ENCODE measurements around the gene AADAT. TPM values are rescaled to one million over a fixed set of nuclear protein-coding genes. Genes with fewer than 3 reads are reported as not detected.
"Not testable (repeated sequence)": the region's sequence is repeated elsewhere in the genome, so short reads cannot be mapped to it uniquely, and the experiment has no call there.

Gene AADAT
- total RNA-seq, 1 donor from 2014 or later = not detected

DNA sequence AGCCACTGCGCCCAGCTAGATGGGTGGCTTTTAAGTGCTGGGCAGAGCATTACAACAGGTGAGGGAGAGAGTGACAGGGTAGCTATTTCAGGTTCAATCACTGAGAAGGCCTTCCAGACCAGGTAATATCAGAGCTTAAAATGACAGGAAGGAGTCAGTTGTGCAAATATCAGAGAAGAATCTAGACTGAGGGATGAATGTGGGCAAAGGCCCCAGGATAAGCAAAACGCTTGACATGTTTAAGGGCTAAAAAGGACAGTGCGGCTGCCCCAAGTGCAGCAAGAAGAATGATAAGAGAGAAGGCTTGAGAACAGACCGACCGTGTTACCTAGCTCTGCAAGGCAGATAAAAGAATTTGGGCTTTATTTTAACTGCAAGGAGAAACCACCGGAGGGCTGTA, 18.6 kb downstream of the AADAT start:
- intact Hi-C loops (cut with micrococcal nuclease) = no loop called here
- H3K36me3 Mint-ChIP-seq (ENCODE audit: low read depth) = no peaks in the 10 kb centered on the region
- H3K4me3 Mint-ChIP-seq = no peak overlapping the region
- H3K9me3 Mint-ChIP-seq = no peaks in the 10 kb centered on the region
- no peak overlapping the region for H3K27ac Mint-ChIP-seq
- DNase-seq = no peak
- no peaks in the 10 kb centered on the region for H3K4me1 Mint-ChIP-seq
- H3K27me3 Mint-ChIP-seq = peaks cover 3% of the 10 kb centered on the region

DNA sequence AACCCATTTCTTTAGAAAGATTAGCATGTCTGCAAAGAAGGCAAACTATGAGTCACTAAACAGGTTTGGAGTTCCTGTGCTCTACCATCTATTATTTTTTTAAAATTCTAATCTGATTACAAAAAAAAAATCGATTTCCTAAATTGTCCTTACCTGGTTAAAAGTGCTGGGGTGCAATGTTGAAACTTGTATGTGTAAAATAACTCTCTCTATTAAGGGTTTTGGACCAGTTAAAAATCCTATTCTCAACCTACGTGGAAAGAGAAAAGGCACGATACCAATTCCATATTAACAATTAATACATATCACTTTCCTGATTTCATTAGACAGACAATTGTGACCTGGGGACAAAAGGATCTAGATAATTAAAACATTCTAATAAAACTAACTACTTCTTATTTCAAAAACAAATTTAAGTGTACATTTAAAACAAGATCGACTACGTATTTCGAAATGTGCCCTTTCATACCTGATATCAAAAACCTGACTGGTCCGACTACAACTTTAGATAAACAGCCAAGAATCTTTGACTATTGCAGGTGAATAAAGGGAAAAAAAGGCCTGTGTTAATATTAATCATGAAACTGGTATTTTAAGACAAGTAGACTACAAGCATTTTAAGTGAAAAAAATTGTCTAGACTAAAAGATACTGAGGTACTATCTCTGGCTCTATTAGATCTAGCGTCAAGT, 21.2 kb downstream of the AADAT start:
- H3K36me3 Mint-ChIP-seq (ENCODE audit: low read depth) = no peaks in the 10 kb centered on the region
- peaks cover 2% of the 10 kb centered on the region for H3K27me3 Mint-ChIP-seq

DNA sequence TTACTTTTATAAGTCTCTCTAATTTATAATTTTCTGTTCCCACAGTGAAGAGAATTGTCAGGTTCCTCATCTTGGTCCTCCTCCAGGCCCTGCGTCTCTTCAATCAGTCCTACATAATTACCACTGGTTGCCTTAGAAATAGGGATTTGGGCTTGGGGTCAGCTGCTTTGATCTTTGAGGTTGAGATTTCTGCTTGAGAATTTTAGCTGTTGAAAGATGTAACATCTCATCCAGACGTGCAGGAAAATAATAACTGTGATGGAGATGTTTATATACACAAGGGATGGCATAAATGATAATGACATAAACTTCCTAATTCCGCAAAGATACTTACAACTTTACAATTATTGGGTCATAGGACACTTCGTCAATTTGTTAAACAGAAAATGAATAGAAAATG, 30.3 kb downstream of the AADAT start:
- no peak for DNase-seq
- intact Hi-C loops (cut with micrococcal nuclease) = no loop called here
- Mint-ChIP-seq H3K27me3 (peaks cover 8% of the 10 kb centered on the region), H3K9me3 (no peaks in the 10 kb centered on the region), H3K27ac (no peak overlapping the region), H3K4me3 (no peak overlapping the region), H3K4me1 (no peaks in the 10 kb centered on the region), H3K36me3 (ENCODE audit: low read depth) (no peaks in the 10 kb centered on the region)

More for the DNA sequence above, 21.2 kb downstream of the AADAT start:
- no peaks in the 10 kb centered on the region for H3K4me1 Mint-ChIP-seq
- no peak for DNase-seq
- H3K27ac Mint-ChIP-seq = no peak overlapping the region
- H3K9me3 Mint-ChIP-seq = no peaks in the 10 kb centered on the region
- intact Hi-C loops (cut with micrococcal nuclease) = no loop called here
- H3K4me3 Mint-ChIP-seq = no peak overlapping the region

DNA sequence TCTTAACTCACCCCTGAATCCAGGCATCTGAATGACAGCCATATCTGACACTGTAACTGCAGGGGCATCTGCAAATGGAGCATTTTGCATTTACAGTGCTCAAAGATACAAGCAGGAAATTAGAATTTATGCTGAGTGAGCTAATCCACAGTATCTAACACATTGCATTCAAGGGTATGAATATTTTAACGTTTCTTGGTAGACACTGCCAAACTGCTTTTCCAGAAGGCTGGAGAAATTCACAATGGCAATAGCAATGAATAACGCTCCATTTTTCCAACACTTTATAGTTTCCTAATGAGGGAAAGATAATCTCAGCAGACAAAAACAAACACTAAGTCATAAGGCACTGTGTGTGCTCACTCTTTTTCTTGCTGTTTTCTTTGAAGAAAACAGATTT, 30.9 kb downstream of the AADAT start:
- intact Hi-C loops (cut with micrococcal nuclease) = no loop called here
- no peak overlapping the region for H3K27ac Mint-ChIP-seq
- no peak for DNase-seq
- no peak overlapping the region for H3K4me3 Mint-ChIP-seq
- H3K9me3 Mint-ChIP-seq = no peaks in the 10 kb centered on the region
- peaks cover 6% of the 10 kb centered on the region for H3K27me3 Mint-ChIP-seq
- H3K36me3 Mint-ChIP-seq (ENCODE audit: low read depth) = no peaks in the 10 kb centered on the region
- no peaks in the 10 kb centered on the region for H3K4me1 Mint-ChIP-seq

DNA sequence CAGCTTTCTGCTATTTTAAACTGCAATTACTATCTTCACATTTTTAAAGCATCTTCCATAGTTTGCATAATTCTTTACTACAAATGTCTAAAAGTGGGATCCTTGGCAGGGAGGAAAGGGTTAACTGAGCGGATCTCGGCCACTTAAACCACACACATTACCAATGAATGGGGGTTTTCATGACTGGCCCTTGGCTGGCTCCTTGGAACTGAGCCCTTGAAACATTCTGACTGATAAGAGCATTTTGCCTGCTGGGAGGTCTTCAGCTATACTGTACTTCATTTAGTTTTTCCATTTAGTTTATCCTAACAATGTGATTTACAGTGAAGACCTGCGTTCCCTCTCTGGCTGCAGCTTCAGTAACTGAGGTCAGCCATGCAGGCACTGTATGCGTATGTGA, 31.9 kb downstream of the AADAT start:
- Mint-ChIP-seq H3K4me1 (no peaks in the 10 kb centered on the region), H3K36me3 (ENCODE audit: low read depth) (no peaks in the 10 kb centered on the region), H3K27me3 (peaks cover 3% of the 10 kb centered on the region), H3K9me3 (no peaks in the 10 kb centered on the region), H3K4me3 (no peak overlapping the region), H3K27ac (no peak overlapping the region)
- intact Hi-C loops (cut with micrococcal nuclease) = no loop called here
- DNase-seq = no peak

DNA sequence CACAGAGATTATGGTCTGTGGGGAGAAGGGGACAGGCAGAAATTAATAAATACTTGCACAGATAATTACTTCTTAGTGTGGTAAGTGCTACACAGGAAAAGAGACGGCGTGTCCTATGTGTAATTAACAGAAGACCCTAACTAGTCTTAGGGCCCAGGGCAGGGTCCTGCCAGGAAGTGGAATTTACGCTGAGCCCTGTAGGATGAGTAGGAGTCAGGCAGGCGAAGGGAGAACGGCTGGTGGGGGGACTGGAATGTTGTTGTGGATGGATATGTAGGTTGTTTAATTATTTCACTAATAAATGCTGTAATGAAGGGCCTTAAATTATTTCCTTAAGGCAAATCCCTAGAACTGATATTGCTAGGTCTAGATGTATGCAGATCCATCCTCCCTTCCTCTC, 36.8 kb downstream of the AADAT start:
- Mint-ChIP-seq H3K27me3 (no peaks in the 10 kb centered on the region), H3K27ac (no peak overlapping the region), H3K36me3 (ENCODE audit: low read depth) (no peaks in the 10 kb centered on the region), H3K9me3 (no peaks in the 10 kb centered on the region), H3K4me3 (no peak overlapping the region), H3K4me1 (no peaks in the 10 kb centered on the region)
- intact Hi-C loops (cut with micrococcal nuclease) = no loop called here
- DNase-seq = peak; percentile 23

DNA sequence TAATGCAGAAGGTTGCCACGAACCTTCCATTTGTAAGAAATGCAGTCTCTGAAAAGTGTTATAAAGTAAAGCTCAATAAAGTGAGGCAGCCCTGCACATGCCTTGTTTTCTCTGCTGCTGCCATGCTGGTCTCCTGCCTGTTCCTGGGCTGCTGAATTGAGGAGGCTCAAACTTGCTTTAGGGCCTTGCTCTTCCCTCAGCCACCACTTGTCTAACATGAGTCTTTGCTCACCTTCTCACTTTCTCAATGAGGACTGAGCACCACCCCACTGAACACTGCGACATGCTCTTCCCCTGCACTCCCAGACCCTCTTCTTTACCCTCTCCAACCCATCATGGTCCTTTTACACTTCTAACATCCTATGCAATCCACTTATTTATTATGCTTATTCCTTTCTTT, 38.4 kb downstream of the AADAT start:
- no peak for DNase-seq
- H3K4me3 Mint-ChIP-seq = no peak overlapping the region
- H3K36me3 Mint-ChIP-seq (ENCODE audit: low read depth) = no peaks in the 10 kb centered on the region
- H3K27ac Mint-ChIP-seq = no peak overlapping the region
- intact Hi-C loops (cut with micrococcal nuclease) = no loop called here
- H3K4me1 Mint-ChIP-seq = no peaks in the 10 kb centered on the region
- H3K9me3 Mint-ChIP-seq = no peaks in the 10 kb centered on the region
- no peaks in the 10 kb centered on the region for H3K27me3 Mint-ChIP-seq

DNA sequence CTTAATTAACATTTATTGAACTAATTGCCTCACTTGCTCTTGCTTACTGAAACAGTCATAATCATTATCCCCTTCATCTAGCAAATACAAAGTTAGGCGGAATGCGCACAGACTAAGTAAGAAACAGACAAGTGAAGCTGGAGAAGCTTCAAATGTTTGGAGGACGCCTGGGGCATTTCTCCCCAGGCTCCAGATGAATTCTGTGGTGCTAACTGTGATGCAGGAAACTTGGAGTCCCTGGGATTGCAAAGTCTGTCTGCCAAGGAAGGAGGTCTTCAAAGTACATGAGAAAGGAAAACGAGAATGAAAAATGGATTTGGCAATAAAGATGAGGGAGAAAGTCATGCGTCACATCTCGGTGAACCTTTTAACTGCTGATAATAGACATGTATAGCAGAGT, 40.0 kb downstream of the AADAT start:
- intact Hi-C loops (cut with micrococcal nuclease) = loop anchor here (2.0 kb wide), 1 partner anchor 437 kb away; the partner anchor contains the start of gene NEK1
- H3K9me3 Mint-ChIP-seq = no peaks in the 10 kb centered on the region
- H3K27me3 Mint-ChIP-seq = no peaks in the 10 kb centered on the region
- H3K4me1 Mint-ChIP-seq = no peaks in the 10 kb centered on the region
- H3K4me3 Mint-ChIP-seq = no peak overlapping the region
- H3K36me3 Mint-ChIP-seq (ENCODE audit: low read depth) = no peaks in the 10 kb centered on the region
- H3K27ac Mint-ChIP-seq = no peak overlapping the region
- DNase-seq = no peak

DNA sequence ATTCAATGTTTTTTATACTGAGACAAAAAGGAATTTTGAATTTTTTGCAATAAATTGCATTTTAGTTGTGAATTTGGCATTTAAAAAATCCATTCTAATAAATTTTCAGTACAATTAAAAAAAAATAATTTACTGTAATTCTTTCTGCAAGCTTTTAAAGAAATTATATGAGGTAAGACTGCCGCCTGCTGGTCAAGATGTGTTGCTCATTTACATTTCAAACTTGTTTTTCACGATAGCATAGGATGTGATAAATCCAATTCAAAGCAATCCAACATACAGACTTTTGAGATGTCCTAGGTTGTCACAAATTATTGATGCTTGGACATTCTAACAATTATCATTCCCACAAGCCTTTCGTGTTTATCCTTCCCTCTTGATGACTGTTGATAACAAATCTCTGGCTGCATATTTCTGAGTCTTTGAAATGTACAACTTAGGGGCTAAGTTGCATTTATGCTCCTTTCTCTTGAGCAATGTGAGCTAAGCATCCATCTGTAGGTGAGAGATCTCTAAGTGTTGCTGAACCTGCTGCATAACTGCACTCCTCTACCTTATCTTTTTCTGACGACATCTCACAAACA, 41.9 kb downstream of the AADAT start:
- H3K27me3 Mint-ChIP-seq = no peaks in the 10 kb centered on the region
- peak; percentile 83 for DNase-seq
- intact Hi-C loops (cut with micrococcal nuclease) = loop anchor here (1.0 to 2.0 kb wide), 2 partner anchors 238 to 435 kb away; partner anchors contain the start of gene NEK1

DNA sequence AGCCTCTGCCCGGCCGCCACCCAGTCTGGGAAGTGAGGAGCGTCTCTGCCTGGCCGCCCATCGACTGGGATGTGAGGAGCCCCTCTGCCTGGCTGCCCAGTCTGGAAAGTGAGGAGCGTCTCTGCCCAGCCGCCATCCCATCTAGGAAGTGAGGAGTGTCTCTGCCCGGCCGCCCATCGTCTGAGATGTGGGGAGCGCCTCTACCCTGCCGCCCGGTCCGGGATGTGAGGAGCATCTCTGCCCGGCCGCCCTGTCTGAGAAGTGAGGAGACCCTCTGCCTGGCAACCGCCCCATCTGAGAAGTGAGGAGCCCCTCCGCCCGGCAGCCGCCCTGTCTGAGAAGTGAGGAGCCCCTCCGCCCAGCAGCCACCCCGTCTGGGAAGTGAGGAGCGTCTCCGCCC, 43.6 kb downstream of the AADAT start:
- H3K4me1 Mint-ChIP-seq; H3K27me3 Mint-ChIP-seq; H3K4me3 Mint-ChIP-seq; H3K36me3 Mint-ChIP-seq (ENCODE audit: low read depth); H3K27ac Mint-ChIP-seq; H3K9me3 Mint-ChIP-seq; intact Hi-C loops (cut with micrococcal nuclease): not testable (repeated sequence)
- DNase-seq = peak; percentile 41

More for the DNA sequence above, 41.9 kb downstream of the AADAT start:
- no peaks in the 10 kb centered on the region for H3K4me1 Mint-ChIP-seq
- H3K9me3 Mint-ChIP-seq = no peaks in the 10 kb centered on the region
- no peaks in the 10 kb centered on the region for H3K36me3 Mint-ChIP-seq (ENCODE audit: low read depth)
- H3K4me3 Mint-ChIP-seq = no peak overlapping the region
- no peak overlapping the region for H3K27ac Mint-ChIP-seq

DNA sequence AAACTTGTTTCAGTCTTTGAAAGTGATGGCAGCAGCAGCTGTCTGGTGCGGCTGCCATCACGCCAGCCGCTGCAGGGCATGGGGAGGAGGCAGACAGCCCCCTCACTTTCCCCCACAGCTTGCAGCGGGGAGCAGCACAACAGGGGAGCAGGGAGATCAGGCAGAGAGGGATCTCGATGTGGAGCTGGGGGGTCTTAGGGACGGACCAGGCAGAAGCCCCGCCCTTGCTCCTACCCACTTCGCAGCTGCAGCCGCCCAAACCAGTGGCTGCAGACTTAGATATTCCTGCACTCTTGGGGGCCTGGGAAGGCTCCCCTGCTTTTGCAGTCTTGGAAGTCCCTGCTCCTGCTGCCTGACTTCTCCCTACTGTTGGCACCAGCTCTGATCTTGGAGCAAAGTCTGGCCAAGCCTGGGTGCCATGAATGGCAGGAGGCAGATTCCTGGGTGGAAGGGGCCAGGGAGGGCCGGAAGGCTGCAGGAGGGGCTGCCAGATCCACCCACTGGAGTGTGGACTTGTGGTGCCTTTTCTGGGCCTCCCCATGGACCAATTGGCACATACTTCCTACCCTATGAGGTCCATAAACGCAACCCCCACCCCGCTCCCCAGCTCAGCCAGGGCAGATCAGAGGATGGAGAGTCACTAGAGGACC, 49.6 kb downstream of the AADAT start:
- no peaks in the 10 kb centered on the region for H3K9me3 Mint-ChIP-seq
- H3K4me3 Mint-ChIP-seq = no peak overlapping the region
- no peaks in the 10 kb centered on the region for H3K4me1 Mint-ChIP-seq
- peaks cover 4% of the 10 kb centered on the region for H3K27me3 Mint-ChIP-seq
- H3K36me3 Mint-ChIP-seq (ENCODE audit: low read depth) = no peaks in the 10 kb centered on the region
- intact Hi-C loops (cut with micrococcal nuclease) = no loop called here
- no peak for DNase-seq
- H3K27ac Mint-ChIP-seq = no peak overlapping the region

DNA sequence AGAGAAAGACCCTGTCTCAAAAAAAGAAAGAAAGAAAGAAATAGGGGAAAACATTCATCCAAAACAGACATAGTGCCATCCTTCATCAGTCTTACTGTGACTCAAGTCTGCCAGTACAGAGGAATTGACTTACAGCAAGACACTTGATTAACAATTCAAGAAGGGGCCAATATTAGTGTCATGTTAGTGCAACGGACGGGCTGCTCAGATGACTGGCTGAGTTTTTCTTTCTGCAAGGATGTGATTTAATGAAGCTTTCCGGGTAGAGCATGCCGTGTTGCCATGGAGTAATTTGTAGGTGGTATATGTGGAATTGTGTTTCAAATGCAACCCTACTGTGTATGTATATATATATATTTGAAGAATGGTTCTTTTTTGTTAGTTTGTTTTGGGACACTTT, 51.0 kb downstream of the AADAT start:
- no peak for DNase-seq
- no peaks in the 10 kb centered on the region for H3K4me1 Mint-ChIP-seq
- no peaks in the 10 kb centered on the region for H3K36me3 Mint-ChIP-seq (ENCODE audit: low read depth)
- H3K27me3 Mint-ChIP-seq = peaks cover 4% of the 10 kb centered on the region
- H3K9me3 Mint-ChIP-seq = no peaks in the 10 kb centered on the region
- no peak overlapping the region for H3K4me3 Mint-ChIP-seq
- intact Hi-C loops (cut with micrococcal nuclease) = no loop called here
- no peak overlapping the region for H3K27ac Mint-ChIP-seq

DNA sequence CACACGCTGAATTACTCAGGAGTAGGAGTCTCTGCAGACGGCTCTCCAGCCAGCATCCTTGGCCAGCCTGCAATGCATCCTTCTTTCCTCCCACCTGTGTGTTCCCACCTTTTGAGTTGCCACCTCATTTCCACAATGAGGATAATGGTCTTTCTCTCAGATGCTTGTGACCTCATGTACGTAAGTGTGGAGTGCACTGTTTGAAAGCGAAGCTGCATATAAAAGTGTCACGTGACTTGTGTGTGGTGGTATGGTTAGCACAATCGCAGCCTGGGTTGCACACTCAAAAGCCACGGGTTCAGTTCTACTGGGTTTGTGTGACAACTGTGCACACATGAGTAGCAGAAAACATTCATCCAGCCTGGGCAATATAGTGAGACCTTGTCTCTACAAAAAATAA, 51.5 kb downstream of the AADAT start:
- intact Hi-C loops (cut with micrococcal nuclease) = no loop called here
- no peak for DNase-seq
- Mint-ChIP-seq H3K27me3 (peaks cover 4% of the 10 kb centered on the region), H3K9me3 (no peaks in the 10 kb centered on the region), H3K36me3 (ENCODE audit: low read depth) (no peaks in the 10 kb centered on the region), H3K27ac (no peak overlapping the region), H3K4me3 (no peak overlapping the region), H3K4me1 (no peaks in the 10 kb centered on the region)

DNA sequence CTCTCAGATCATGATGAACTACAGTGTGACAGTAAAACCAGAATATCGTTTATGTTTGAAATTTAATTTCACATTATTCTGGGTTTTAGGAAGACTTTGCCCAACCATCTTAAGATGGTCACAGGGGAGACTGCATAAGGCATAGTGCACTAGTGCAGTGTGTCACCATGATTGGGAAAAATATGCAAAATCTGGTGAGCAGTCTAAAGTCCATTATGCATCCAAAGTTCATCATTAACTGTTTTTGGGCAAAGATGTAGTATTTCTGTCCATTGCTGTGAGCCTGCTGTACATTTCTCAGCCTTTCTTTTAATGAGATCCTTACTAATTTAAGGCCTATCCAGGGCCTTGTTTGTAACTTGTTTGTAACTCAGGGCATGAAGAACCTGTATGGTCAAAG, 52.3 kb downstream of the AADAT start:
- Mint-ChIP-seq H3K4me3 (no peak overlapping the region), H3K9me3 (no peaks in the 10 kb centered on the region), H3K27ac (no peak overlapping the region), H3K36me3 (ENCODE audit: low read depth) (no peaks in the 10 kb centered on the region), H3K27me3 (peaks cover 4% of the 10 kb centered on the region), H3K4me1 (no peaks in the 10 kb centered on the region)
- DNase-seq = no peak
- intact Hi-C loops (cut with micrococcal nuclease) = no loop called here
